IPS-18c (cell line): ENCODE measurements around the gene AGBL4.

Source experiments
- H3K4me3 ChIP-seq: 2 replicates; pipeline ENCODE4 v1.7.0; 2013; ENCODE audit warnings: low read depth, mild to moderate bottlenecking, low read length, moderate library complexity; ENCODE audit not compliant: insufficient read depth
- H3K9me3 ChIP-seq: one replicate; pipeline ENCODE4 v1.6.1; 2013; ENCODE audit warnings: mild to moderate bottlenecking, low read length, moderate library complexity; ENCODE audit not compliant: control insufficient read depth, insufficient read depth

AGBL4 gene

GRCh38 chr1:48701445-48701844 is 1322.3 kb downstream of the AGBL4 start:
- H3K4me3 ChIP-seq = no peak overlapping the region
- H3K9me3 ChIP-seq = no peaks in the 10 kb centered on the region

- H3K4me3 ChIP-seq = no peak overlapping the region
Observed at GRCh38 chr1:48697066-48697707, 1326.6 kb downstream of the AGBL4 start.

DNA sequence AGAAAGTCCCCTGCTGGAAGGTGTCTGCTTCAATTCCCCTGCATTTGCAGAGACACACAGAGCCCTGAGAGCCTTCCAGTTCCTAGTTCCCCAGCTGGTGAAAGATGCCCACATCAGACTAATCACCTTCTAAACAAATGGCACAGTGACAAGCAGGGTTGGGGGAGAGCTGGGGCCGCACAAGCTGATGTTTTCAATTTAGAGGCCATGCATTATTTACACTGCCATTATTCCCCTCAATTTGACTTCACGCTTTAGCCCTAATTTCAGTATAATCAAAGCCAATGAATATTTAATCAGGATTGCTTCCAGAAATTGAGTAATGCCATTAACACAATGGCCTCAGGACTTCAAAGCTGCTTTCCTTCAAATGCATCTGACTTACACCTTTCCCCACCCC is 1328.6 kb downstream of the AGBL4 start:
- Histone ChIP-seq H3K4me3 (no peak overlapping the region), H3K9me3 (no peaks in the 10 kb centered on the region)

More at GRCh38 chr1:48697066-48697707, 1326.6 kb downstream of the AGBL4 start:
- H3K9me3 ChIP-seq = no peaks in the 10 kb centered on the region

DNA sequence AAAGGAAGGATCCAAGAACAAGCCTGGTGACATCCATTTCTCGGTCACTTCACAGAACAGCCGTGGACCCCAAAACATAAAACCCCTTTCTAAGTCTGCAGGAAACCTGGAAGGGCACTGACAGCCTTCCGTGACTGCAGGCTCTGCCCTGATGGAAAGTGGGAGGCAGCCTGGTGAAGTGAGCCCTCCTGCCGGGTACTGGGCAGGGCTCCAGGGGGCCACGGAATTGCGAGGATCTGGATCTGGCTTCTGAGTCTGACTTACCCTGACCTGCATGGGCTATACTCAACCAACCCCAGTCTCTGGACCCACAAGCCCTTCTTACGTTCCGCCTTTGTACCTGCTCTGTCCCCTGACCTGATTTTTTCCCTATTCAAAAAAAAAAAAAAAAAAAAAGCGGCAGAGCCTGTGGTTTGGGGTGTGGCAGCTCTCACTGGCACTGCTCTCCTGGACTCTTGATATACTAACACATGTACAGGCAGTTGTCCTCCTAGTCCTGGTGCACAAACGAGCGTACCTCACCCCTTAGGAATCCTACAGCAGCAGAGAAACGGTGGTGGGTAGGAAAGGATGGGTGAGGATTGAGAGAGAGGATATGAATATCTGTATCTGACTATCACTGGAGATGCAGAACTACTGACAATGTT is 1330.0 kb downstream of the AGBL4 start:
- H3K4me3 ChIP-seq = no peak overlapping the region
- H3K9me3 ChIP-seq = no peaks in the 10 kb centered on the region

DNA sequence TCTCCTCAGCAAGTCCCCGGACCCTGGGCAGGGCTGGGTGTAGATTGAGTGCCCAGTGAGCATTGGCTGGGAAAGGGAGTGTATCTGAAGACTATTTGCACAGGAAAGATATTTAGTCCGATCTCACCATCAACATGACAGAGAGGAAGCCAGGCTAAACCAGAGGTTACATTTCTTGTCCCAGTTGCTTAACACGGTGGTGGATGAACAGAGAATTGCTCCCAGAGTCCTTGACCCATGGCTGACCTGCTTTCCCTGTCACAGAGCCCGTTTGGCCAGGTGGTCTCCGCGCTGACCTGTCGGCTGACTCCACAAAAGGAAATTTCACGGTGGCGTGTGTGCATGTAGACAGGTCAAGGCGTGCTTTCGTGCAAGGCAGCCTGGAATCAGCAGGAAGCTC is 1330.6 kb downstream of the AGBL4 start:
- no peak overlapping the region for H3K4me3 ChIP-seq
- H3K9me3 ChIP-seq = no peaks in the 10 kb centered on the region

DNA sequence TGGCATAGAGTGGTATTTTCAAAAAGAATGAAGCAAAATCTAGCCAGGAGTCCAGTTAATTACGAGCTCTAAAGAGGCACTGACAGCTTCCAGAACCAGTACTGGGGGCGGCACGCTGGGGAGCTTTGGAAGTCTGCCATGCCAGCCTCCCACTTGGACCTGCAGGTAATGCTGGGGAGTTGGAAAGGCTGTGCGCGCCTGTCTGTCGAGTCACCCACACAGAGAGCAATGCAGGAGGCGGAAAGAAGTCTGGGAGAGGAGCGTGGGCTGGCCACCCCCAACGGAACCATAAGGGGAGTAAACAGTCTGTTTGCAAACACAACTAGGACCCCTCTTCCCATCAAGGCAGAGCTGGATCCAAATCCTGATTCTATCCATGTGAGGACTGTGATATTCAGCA is 1331.5 kb downstream of the AGBL4 start:
- H3K4me3 ChIP-seq = no peak overlapping the region
- H3K9me3 ChIP-seq = no peaks in the 10 kb centered on the region

- no peaks in the 10 kb centered on the region for H3K9me3 ChIP-seq
- H3K4me3 ChIP-seq = no peak overlapping the region
Observed at GRCh38 chr1:48691429-48692001, 1332.2 kb downstream of the AGBL4 start.

DNA sequence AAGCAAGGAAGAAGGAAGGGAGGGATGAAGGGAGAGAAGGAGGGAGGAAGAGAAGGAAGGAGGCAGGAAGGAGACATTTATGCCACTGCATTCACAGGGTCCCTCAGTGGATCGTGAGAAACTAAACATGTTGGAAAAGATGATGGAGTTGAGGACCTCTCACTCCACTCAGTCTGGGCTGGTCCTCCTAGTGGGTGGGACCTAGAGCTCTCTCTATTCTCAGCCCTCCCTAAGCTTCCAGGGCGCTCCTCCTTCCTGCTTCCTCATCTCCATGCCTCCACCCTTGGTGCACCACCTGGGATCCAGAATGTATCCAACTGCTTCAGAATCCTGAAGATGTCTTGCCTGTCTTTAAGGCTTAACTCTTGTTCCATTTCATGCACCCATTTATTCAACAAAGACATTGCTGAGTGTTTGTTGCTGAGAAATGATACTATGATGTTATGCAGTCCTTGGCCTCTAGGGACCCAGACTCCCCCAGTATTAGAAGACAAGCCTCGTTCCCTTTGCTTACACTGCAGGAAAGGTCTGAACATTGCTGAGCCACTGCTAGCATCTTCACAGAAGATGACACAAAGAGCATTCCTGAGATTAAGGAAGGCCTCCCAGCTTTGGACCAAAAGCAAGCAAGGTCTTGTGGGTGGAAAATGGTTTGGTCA is 1335.5 kb downstream of the AGBL4 start:
- no peak overlapping the region for H3K4me3 ChIP-seq
- H3K9me3 ChIP-seq = no peaks in the 10 kb centered on the region

DNA sequence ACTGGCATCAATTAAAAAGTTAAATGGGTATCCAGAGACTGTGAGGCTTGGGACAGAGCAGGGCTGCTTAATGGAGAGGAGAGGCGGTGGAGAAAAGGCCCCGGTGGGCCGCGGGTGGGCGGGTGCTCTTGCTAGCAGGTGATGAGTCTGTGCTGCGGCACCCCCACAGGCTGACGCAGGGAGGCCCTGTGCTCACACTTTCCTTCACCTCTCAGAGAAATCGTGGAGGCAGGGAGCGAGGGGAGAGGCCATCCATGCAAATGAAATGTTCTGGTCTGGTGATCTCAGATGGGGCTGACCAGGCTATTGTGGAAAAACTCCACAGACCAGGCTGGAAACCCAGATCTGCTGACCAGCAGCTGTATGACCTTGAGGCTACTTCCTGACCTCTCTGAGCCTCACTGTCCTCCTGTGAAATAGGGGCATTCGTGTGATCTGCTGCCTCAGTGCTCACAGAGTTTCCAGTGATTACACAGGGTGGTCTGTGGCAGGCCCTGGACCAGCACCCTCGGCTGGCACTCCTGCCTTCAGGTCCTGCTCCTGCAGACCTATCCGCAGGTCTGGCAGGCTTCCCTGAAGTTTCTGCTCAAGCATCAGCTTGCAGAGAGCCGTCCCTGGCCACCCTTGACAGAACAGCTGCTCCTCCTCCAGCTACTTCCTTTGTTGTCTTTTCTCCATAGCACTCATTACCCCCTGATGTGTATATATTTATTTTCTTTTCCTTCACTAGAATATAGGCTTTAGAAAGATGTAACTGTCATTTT is 1336.3 kb downstream of the AGBL4 start:
- Histone ChIP-seq H3K9me3 (no peaks in the 10 kb centered on the region), H3K4me3 (no peak overlapping the region)

GRCh38 chr1:48686159-48686558 is 1337.6 kb downstream of the AGBL4 start:
- Histone ChIP-seq H3K9me3 (no peaks in the 10 kb centered on the region), H3K4me3 (no peak overlapping the region)

DNA sequence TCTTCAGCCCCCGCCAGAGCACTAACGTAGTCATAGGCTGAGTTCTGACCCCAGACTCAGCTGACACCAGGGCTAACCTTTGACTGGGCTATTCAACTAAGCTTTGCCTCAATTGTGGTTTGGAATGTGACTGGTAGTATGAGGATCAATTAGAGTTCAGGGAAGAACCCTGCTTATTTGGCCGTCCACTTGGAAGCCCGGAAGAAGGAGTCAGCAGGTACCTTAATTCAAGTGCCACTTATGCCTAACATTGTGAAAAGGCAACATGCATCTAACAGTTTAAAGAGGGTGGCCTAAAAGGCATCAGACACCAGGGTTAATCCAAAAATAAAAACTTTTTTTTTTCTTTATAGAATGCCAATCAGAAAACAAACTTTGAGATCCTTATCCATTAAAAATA is 1339.4 kb downstream of the AGBL4 start:
- no peak overlapping the region for H3K4me3 ChIP-seq
- no peaks in the 10 kb centered on the region for H3K9me3 ChIP-seq

DNA sequence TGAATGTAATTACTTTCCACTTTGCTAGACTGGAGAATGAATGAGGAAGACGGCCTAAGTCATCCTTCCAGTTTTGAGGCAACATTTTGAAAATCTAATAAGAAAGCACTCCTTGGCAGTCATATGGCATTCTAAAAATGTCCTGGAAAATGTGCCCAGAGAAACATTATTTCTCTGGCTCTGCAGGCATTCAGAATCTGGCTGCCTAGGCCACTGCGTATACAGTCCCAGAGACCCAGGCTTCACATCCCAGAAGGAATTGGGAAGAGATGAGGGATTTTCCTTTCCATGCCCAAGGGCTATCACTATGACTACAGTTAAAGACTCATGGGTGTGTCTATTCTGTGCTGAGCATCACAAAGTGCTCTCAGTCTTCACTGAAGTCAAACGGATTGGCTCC is 1339.9 kb downstream of the AGBL4 start:
- H3K9me3 ChIP-seq = no peaks in the 10 kb centered on the region
- no peak overlapping the region for H3K4me3 ChIP-seq

- H3K4me3 ChIP-seq = no peak overlapping the region
- H3K9me3 ChIP-seq = no peaks in the 10 kb centered on the region
Observed at GRCh38 chr1:48681476-48682305, 1342.1 kb downstream of the AGBL4 start.

DNA sequence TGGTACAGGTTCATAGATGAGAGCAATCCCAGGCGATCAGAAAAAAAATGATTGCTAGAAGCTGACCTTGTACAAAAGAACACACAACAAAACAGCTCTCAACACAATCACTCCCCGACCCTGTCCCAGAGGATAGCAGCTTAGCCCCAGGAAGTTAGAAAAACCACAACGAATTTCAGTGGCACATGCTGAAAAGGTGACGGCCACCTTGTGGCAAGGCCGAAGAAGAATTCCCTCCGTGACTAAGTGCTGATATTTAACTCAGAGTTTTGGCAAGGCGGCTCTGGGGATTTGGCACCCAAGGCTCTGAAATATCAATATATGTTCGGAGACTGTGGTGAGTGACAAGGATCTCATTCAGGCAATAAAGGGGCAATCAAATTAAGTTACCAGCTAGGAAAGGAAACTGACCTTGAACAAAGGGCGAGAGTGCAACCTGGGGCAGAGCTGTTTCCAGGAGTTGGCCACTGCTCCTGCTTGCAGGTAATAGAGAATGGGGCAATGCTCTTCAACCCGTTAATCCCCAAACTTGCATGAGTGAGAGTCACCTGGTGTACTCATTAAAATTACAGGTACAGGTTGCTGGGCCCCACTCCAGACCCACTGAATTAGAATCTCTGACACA is 1343.2 kb downstream of the AGBL4 start:
- Histone ChIP-seq H3K9me3 (no peaks in the 10 kb centered on the region), H3K4me3 (no peak overlapping the region)

- Histone ChIP-seq H3K9me3 (no peaks in the 10 kb centered on the region), H3K4me3 (no peak overlapping the region)
Observed at GRCh38 chr1:48679859-48680258, 1343.9 kb downstream of the AGBL4 start.

DNA sequence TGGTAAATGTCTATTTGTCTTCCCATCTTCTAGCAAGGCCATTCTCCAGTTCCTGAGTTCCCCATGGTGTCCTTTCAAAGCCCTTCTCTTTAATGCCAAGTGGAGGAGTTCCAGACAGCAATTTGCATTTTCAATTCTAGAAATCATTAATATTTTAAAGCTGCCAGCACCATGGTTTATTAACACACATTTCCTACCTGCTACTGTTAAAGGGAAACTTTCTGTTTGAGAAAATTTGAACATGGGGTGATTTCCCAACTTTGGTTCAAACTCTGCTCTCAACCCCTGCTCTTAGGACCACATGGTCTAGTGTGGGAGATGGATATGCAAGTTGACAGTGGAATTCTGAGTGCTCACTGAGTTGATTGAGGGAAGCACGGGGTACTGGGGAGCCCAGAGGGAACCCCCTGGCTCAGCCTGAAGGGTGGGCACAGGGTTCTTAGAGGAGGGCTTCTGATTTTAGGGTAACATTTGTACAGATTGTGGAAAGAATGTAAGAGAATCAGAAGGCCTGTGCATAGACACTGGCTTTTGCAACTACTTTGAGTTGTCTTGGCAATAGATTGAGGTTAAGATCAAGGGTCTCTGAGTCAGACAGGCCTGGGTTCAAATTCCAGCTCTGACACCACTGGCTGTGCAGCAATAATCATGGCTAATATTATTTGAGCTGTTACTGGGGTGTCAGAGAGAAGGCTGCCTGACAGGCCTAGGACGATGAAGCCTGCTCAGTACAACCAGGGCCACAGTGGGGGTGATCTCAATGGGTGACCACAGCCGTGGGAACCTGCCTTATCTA is 1344.8 kb downstream of the AGBL4 start:
- Histone ChIP-seq H3K4me3 (no peak overlapping the region), H3K9me3 (no peaks in the 10 kb centered on the region)
